Renal cortex interstitium (tissue), 11 donors: ENCODE measurements around the gene RNF150. TPM values are rescaled to one million over a fixed set of nuclear protein-coding genes. Genes with fewer than 3 reads are reported as not detected.
"Not testable (repeated sequence)": the region's sequence is repeated elsewhere in the genome, so short reads cannot be mapped to it uniquely, and the experiment has no call there.

ENCODE experiments used
- DNase-seq, 11 donors: peaks; one replicate each; pipeline ENCODE4 v3.0.0-alpha.2; 2013; ENCODE audit warnings: low read depth in 9 of 11, low spot score in 4 of 11; ENCODE audit errors: extremely low read depth in 1 of 11
- polyA plus RNA-seq, 3 donors: library from polyadenylated mRNA; unstranded; fragments of 120-200 nt; gene quantifications; one replicate each; pipeline ENCODE4 v1.2.1, GENCODE V29; 2013; ENCODE audit not compliant: insufficient read length in 3 of 3

RNF150 gene
- polyA plus RNA-seq, 3 donors, result 26.0 to 29.0 (median 28.0) TPM

DNA sequence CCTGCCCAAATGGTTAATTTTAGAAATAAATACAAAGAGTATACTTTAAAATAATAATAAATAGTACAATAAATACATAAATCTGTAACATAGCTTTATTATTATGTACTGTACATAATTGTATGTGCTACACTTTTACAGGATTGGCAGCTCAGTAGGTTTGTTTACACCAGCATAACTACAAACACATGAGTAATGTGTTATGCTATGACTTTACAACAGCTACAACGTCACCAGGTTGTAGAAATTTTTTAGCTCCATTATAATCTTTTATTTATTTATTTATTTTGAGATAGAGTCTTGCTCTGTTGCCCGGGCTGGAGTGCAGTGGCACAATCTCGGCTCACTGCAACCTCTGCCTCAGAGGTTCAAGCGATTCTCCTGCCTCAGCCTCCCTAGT is 31.8 kb downstream of the RNF150 start:
- no peak for DNase-seq

DNA sequence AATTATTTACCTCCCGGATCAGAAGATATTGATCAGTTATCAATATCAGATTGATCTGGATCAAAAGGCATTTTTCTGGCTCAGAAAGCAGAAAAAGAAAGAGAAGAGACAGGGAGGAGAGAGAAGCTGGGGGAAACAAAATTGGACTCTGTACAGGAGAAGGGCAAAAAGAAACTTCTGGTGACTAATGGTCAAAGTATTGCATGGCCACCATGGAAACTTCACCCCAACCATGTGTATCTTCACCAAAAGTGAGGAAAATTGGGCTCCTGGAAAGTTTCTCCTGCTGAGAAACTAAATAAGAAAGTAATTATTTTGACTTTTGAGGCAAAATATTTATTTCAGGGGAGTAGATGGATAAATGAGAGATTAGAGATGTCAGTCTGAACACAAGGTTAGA is 33.9 kb downstream of the RNF150 start:
- no peak for DNase-seq

DNA sequence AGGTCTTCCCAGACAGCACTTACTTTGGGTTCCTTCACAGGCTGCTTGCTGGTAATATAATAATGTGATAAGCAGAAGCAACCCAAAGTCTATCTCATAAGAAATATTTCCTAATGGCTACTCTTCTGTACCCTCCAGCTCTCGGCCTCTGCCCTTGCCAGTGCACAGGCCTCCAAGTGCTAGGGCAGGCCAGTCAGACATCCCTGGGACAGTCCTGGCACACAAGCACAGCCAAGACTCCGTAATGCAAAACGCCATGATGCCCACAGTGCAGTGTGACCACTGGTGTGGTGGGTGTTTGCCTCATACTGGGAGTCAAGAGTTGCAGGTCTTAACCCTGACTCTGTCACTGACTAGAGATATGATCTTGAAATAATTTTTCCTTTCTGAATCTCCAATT is 35.1 kb downstream of the RNF150 start:
- DNase-seq, result no peak

DNA sequence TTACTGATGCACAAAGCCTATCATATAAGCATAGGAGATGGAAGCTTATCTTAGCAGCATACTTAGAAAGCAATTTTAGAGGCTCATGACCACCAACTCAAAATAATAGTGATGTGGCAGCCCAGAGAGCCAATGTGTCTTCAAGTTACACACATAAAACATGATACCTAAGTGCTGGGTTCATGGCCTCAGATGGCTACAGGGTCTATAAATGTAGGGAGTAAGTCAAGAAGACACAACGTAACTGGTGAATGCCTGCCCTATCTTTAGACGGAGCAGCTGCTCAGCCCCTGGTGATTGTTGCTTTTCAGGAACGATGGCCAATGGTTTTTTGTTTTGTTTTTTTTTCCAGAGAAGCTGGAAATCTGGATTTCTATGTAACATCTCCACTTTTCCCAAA is 42.8 kb downstream of the RNF150 start:
- no peak for DNase-seq

DNA sequence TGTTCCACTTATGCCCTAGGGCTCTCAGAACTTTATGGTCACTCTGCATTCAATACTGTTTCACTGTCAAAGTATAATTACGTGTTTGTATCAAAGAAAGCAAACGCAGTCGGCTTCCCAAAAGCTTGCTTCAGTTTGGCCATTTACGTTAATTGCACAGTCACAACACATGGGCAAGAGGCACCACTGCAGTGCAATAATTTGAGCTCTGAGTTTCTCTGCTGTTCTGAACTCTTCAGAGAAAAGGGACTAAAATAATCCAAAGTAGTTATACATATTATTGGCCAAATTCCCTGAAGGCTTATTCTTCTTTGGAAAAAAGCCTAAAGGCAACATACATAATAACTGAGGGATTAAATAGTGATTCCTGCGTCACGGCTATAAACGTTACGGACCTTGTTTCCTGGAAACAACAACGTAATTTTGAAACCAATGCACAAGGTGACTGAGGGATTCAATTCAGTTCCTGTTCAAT is 51.3 kb downstream of the RNF150 start:
- DNase-seq, result peak in 1 of 11 donors; percentile 3

DNA sequence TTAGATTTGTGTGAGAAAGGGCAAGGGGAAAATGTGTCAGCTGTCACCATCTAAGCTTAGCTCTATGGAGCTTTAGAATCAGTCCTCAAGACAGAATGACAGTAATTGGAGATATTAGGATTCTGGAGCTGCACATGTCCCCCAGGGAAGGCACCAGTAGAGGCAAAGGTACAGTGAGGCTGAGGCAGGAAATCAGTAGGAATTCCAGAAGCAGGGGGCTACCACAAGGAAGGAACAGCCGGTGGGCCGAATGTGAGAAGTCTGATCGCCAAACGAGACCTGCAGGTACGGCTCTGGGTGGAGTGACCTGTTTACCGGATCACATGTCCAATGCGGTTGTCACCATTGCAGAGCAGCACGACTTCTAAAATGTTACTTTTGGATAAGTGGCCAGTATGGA is 52.6 kb downstream of the RNF150 start:
- DNase-seq, result peak in 1 of 11 donors; percentile 3

DNA sequence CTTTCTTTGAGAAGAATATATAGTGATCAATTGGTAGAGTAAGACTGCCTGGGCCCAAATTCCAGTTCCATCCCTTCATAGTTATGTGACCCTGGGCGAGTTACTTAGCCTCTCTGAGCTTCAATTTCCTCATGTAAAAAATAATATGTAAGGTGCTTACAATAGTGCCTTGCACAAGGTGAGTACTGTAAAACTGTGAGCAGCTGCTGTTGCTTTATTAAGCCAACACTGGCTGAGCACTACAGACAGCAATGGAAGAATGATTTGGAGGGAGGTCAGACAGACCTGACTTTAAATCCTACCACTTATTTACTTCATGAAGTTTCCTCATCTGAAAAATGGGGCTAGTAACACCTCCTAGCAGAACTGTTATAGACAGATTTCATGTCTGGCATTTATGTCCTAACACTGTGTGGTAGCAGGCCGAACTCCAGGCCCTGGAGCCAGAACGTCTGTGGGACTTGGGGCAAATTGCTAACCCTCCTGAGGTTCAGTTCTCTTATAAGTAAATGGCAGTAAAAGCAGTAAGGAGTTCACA is 53.8 kb downstream of the RNF150 start:
- no peak for DNase-seq

DNA sequence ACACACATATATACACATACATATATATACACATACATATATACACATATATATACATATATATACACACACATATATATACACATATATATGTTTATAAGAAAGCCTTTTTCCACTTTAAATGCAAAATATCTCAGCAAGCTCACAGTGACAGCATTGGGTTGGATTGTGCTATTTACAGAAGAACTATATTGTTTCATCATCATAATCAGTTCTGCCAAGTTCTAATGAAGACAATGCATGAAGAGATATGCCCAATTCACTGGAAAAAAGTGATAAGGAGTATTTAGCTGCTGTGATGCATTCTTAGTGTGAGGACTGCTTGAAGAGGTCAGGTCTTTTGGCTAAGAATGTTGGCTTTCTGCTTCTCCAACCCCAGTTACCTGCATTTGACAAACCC is 54.4 kb downstream of the RNF150 start:
- DNase-seq, result no peak

DNA sequence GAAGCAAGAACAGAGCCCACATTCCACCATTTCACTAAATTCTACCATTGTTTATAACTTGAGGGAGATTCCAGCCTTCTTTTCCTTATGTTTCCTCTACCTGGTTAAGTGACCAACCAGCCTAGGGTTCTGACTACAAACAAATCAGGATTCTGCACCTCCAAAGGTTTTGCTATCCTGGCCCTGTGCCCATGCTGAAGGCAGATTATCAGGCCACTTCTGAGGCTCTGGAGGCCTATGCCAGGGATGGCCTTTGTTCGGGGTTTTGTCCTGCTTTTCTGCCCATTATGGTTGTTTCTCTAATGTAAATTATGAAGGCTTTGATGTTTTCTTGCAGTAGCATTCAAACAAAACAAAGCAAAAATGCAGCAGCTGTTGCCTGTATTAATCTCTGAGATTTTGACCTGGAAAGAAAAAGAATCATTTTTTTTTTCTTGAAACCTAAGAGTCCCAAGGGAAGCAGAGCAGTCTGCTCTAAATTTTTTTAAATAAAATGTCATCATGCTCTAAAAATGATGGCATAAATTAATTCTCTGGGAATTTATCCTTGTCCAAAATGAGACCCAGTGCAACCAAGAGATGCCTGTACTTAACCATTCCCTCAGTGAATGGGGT is 55.6 kb downstream of the RNF150 start:
- DNase-seq, result peak in 1 of 11 donors; percentile 11

DNA sequence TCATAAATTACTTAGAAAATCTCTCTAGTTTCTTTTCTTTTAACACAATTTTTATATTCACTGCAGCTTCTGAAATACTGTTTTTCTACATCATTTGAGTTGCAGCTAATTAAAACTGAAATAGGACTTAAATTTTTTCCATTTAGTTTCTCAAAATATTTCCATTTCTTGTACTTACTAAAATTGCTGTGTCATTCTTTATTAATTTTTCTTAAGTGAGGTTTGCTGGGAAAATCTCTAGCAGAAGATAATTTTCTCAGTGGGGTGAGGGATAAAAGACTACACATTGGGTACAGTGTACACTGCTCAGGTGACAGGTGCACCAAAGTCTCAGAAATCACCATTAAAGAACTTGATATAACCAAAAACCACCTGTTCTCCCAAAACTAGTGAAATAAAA is 57.7 kb downstream of the RNF150 start:
- no peak for DNase-seq

DNA sequence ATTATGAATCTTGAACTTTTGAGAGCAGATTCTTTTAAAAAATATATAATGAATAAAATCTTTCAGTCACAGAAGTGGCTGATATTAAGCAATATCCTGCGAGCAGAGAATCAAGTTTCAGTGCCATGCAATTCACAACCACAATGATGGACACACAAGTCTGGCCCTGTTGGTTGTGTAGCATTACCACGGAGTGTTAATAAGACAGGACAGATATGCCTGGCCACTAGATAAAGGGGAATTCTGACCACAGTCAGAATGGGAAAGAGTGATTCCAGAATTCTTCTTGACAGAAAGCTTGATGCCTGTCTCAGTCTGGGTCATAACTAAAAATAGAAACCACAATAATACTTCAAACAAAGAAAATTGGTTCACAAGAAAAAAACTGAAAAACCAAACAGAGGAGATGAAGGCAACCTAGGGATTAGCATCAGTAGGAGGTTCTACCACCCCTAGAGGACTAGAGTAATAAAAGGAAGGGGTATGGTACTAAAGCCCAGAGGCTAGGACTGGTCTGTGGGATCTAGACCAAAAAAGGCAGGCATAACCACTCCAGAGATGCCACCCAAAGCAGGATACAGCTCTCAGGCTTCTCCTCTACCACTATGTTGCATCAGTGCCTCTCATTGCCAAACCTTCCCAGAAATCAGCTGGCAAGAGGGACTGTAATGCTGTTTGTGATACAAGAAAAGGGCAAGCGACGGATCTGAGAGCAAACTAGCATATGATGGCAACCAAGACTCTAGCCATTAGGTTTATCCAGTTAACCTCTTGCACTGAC is 59.0 kb downstream of the RNF150 start:
- DNase-seq, result no peak

DNA sequence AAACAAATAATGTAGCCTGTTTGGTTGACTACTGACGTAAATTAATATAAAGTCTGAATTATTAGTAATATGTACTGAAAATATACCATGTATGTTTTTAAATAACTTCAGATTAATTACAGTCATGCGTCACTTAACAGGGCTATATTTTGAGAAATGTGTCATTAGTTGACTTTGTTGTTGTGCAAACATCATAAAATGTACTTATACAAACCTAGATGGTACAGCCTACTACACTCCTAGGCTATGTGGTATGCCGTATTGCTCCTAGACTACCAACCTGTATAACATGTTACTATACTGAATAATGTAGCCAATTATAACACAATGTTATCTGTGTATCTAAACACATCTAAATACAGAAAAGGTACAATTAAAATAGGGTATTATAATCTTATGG is 66.6 kb downstream of the RNF150 start:
- no peak for DNase-seq

DNA sequence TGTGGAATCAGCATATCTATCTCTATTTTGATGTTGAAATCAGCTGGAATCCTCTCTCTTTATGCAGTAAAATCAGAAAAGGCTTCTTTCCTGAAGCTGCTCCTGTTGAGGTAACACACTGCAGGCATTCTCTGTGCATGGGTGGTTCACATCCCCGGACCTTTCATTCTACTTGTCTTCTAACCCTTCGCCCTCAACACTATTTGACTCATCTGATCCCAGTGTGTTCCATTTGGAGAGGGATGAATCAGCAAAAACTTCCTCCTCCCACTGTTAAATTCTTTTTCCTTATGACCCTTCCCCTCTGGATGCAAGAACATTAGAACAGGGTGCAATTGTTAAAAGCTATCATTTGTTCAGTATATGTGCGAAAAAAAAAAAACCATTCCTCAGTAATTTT is 67.4 kb downstream of the RNF150 start:
- no peak for DNase-seq

DNA sequence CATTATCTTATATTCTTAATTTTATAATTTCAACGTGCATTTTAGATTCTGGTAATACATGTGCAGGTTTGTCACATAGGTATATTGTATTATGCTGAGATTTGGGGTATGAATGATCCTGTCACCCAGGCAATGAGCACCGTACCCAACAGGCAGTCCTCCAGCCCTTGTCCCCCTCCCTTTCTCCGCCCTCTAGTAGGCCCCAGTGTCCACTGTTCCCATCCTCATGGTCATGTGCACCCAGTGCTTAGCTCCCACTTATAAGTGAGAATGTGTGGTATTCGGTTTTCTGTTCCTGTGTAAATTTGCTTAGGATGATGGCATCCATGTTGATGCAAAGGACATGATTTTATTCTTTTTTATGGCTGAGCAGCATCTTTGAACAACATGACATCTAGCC is 70.6 kb downstream of the RNF150 start:
- DNase-seq, result no peak

DNA sequence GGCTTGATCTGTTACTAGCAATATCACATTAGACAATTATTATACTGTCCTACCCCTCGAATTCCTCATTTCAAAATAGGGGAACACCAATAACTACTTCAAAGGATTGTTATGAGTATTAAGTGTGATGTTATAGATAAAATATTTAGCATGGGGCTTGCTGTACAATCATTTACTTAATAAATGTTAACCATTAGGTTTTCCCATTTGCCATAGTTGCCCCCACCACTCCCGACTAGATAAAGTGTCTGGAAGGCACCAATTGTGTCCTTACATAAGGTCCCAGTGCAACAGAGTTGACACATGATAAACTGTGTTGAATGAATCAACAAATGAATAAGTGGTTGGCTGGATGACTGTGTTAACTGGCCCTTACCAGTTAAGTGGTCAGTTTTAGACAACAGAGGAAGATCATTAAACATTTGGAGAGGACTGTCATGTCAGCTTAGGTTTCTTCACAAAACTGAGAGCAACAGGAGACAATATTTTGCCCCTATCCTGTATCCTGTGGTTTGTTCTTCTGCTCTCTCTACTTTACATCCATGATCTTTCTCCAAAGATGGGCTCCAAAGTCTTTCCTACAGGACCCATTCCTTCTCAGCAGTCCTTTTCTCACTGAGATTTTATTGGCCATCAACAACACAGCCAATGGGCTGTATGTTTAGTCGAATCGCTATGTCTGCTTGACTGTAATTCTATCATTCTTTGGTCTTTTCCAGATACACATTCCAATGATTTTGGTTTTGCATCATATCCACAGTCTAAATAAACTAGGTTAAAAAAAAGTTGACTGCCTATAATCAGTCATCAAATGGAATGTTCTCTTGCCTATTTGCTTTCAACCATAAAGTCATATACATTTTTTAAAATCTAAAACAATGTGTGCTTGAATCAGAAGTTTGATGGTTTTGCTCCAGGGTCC is 74.4 kb downstream of the RNF150 start:
- DNase-seq, result no peak

DNA sequence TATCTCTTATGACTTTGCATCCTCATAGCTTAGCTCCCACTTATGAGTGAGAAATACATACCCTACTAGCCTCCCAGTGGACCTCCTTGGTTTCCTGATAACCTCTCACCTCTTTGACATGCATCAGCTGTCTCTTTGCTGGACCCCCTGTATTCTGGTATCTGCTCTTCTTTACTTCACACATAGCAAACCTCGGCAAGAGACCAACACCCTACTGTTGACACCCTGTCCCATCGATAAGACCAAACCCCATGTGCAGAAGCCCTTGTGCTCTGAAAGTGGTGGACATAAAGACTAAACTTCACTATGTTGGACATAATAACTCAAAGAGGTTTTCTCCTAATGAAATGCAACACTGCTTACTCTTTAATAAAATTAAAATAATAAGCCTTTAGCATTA is 75.7 kb downstream of the RNF150 start:
- no peak for DNase-seq

DNA sequence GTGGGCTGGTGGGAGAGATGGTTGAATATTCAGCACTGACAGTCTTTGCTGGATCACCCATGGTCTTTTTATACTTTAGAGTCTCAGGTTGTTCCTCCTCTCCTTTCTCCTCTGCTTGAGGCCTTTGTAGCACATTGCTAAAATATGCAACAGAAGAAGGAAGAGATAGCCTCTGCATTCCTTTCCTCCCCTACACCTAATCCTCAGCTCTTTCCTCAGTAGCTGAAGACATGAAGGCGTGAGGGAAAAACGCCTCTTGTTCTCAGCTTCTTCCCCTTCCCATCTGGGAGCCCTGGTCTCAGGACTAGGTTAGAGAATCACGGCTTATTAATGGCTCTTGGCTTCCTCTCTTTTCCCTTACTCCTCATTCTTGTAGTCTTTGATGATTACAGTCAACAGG is 76.8 kb downstream of the RNF150 start:
- DNase-seq, result no peak

DNA sequence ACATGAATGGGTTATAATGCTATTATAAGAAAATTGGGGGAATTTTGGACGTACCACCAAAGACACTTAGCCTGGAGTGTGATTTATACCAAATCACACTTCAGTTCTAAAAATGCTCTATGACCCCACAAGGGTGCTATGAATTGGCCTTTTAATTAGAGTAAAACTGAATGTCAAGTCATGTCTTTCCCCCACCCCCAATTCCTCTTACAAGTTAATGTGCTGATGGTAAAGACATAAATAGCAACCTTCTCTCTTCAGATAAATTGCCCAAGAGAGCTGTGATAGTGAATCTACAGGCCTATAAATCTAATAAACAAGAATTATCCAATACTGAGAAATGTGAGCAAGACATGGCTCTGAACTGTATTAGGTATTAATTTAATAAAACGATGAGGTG is 78.8 kb downstream of the RNF150 start:
- DNase-seq, result no peak

DNA sequence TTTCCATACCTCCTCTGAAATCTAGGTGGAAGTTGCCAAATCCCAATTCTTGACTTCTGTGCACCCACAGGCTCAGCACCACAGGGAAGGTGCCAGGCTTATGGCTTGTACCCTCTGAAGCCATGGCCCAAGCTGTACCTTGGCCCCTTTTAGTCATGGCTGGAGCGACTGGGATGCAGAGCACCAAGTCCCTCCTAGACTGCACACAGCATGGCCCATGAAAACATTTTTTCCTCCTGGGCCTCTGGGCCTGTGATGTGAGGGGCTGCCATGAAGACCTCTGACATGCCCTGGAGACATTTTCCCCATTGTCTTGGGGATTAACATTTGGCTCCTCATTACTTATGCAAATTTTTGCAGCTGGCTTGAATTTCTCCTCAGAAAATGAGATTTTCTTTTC is 82.3 kb downstream of the RNF150 start:
- DNase-seq, result not testable (repeated sequence)
